Heart left ventricle (tissue), 16 donors: ENCODE measurements around the gene PLXNA1. TPM values are rescaled to one million over a fixed set of nuclear protein-coding genes. Genes with fewer than 3 reads are reported as not detected.

Experiments
- ATAC-seq, 4 donors: fragments of 200-7000 bp; cut with Tn5 transposase; one replicate each; pipeline ENCODE4 v1.9.1; 2020 to 2022; ENCODE audit warnings: moderate library complexity in 4 of 4, mild to moderate bottlenecking in 3 of 4, moderate number of reproducible peaks in 1 of 4
- DNase-seq, 5 donors: peaks; one replicate each; pipeline ENCODE4 v3.0.0-alpha.2; 2020
- H3K27ac ChIP-seq, 12 donors: fragments of 200-600 bp; sonication (generic) in 4 of 12; one replicate each; pipeline versions ENCODE4 v1.5.0 to v1.8.0; 2016 to 2022; ENCODE audit warnings: mild to moderate bottlenecking in 2 of 12
- H3K27me3 ChIP-seq, 9 donors: fragments of 200-600 bp; sonication (generic) in 2 of 9; one replicate each; pipeline versions ENCODE4 v1.5.1 to v1.8.0; 2016 to 2022; ENCODE audit warnings: mild to moderate bottlenecking in 3 of 9
- H3K36me3 ChIP-seq, 9 donors: fragments of 200-600 bp; sonication (generic) in 2 of 9; one replicate each; pipeline versions ENCODE4 v1.5.0 to v1.8.0; 2018 to 2022; ENCODE audit warnings: mild to moderate bottlenecking in 2 of 9
- H3K4me1 ChIP-seq, 12 donors: fragments of 200-600 bp; sonication (generic) in 4 of 12; one replicate each; pipeline versions ENCODE4 v1.5.0 to v1.8.0; 2016 to 2022; ENCODE audit warnings: mild to moderate bottlenecking in 3 of 12
- H3K4me3 ChIP-seq, 12 donors: fragments of 200-600 bp; sonication (generic) in 4 of 12; one replicate each; pipeline versions ENCODE4 v1.5.0 to v1.8.0; 2017 to 2022; ENCODE audit warnings: mild to moderate bottlenecking in 9 of 12, moderate library complexity in 4 of 12
- H3K9me3 ChIP-seq, 12 donors: fragments of 200-600 bp; sonication (generic) in 4 of 12; one replicate each; pipeline versions ENCODE4 v1.5.0 to v1.8.0; 2016 to 2022; ENCODE audit warnings: mild to moderate bottlenecking in 1 of 12
- CTCF ChIP-seq, 12 donors: fragments of 200-600 bp; sonication (generic) in 4 of 12; IDR thresholded peaks; one replicate each; pipeline versions ENCODE4 v1.5.0 to v1.8.0; 2018 to 2022; ENCODE audit warnings: antibody characterized with exemption in 12 of 12, mild to moderate bottlenecking in 5 of 12
- POLR2A ChIP-seq, 2 donors: fragments of 450-650 bp; IDR thresholded peaks; one replicate each; pipeline ENCODE4 v1.6.1; 2017; ENCODE audit warnings: antibody characterized with exemption in 2 of 2, mild to moderate bottlenecking in 2 of 2, moderate library complexity in 2 of 2
- WGBS, 4 donors: extraction: QIAGEN DNeasy Blood & Tissue Kit in 2 of 4; methylation state at CpG; one replicate each; pipeline versions ENCODE4 v1.1.5 to v1.1.7; 2013 to 2018; 5-methylcytosine and 5-hydroxymethylcytosine counted together
- intact Hi-C, 10 donors: fragments of 100-400 bp; cut with DNase I; formaldehyde crosslinking; loops; one replicate each; pipeline versions ENCODE4 v1.11.1 to v1.14.2; 2022
- polyA plus RNA-seq, 2 donors: library from polyadenylated mRNA; stranded (reverse); fragments of 200-250 nt; gene quantifications; one replicate each; pipeline ENCODE4 v1.2.3, GENCODE V29; 2013
- total RNA-seq, 9 donors: library from RNA; depleted of rRNA in 2 of 9; stranded (reverse); fragments of >200 nt in 2 of 9; fragmentation: NEBNext Ultra II Directional in 3 of 9; extraction: Animal tissue kit (Norgen Biotek cat#: 25700) in 3 of 9; gene quantifications; one replicate each; pipeline versions ENCODE4 v1.1.0 to v1.2.4, GENCODE V29; 2016 to 2023
- donor health status: ischemic (EF 13 %, LVEDD 7.1; RV severe dilation, severe dysfunction).
- donor health status: healthy with polysubstance abuse.
- donor health status: DM: no; HTN: yes; CAD: no.
- donor health status: DM: no; HTN: no; CAD: no.
- donor health status: ischemic (EF 25% LVEDD 6.9; RV normal size, moderate dysfunction).
- donor health status: ischemic (EF 25% LVEDD 5.7; RV mildly dilated, moderate dysfunction).
- donor health status: healthy.
- donor health status: DM: yes; HTN: yes; CAD: no.
- donor health status: ischemic (EF 35%, LVEDD 5.7; RV mildly dilated, moderate dysfunction).
- donor health status: nonischemic (EF 11% LVEDD 7.7; RV severe dilation, severe dysfunction).
- donor health status: DM: yes; HTN: yes; CAD: no.
- donor health status: PGD.
- donor health status: ischemic (EF 29% LVEDD 5.4; RV normal size, mild dysfunction).
- donor health status: nonischemic (EF 23%, LVEDD 6.1; RV moderate dilation, normal function).

The PLXNA1 gene
- total and polyA plus RNA-seq, 11 donors: 14.6 to 38.8 (median 29.6) TPM

DNA sequence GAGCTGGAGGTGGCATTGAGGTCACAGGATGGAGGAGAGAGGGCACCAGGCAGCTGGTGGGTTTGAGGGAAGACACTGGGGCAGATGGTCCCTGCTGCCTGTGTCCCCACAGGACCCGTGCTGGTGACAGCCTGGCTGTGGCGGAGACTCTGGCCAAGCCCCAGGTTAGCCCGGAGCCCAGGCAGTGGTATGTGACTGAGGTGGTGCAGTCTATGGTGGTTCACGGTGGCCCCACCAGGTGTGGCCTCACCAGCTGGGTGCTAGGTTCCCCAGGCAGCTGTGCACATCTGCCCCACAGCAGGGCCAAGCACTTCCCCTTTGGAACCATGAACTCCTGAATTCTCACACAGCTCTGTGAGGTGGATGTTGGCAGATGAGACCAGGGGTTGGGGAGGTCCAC lies 15.4 kb downstream of the PLXNA1 start:
- no peak overlapping the region for H3K27ac ChIP-seq
- no peaks in the 10 kb centered on the region for H3K27me3 ChIP-seq
- H3K9me3 ChIP-seq: no peaks in the 10 kb centered on the region
- intact Hi-C loops: loop anchor here in 7 of 10 donors (5.0 to 10.0 kb wide), 5 partner anchors 174 to 456 kb away; no protein-coding TSS in a partner anchor
- WGBS, 4 donors: 70 to 80% (median 76%) methylated on average over 4 of the region's 4 CpGs
- peaks cover 15 to 93% (median 50%) of the 10 kb centered on the region in 12 donors for H3K4me1 ChIP-seq
- no peak for TF ChIP-seq CTCF (IDR thresholded peaks at IDR 0.05)
- H3K36me3 ChIP-seq: no peaks in the 10 kb centered on the region
- ATAC-seq (no peak), DNase-seq (no peak)
- no peak overlapping the region for H3K4me3 ChIP-seq

DNA sequence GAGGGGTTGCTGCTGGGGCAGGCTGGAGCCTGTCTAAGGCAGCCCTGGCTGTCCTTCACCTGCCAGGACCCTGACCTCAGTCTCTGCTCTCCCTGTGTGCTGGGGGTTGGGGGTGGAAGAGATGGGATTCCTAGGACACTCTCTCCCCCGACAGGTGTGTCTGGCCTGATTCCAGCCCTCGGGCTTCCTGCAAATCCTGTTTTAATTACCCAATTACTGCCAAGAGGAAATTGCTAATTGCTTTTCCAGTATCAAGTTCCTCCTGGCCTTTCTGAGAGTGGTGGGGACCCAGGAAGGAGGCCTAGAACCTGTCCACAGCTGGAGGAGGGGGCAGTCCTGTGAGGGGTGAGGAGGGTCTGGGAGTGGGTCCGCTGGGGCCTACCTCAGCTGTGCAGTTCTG lies 15.8 kb downstream of the PLXNA1 start:
- 50 to 70% (median 52%) methylated on average over 3 of the region's 3 CpGs for WGBS, 4 donors
- DNase-seq (no peak), ATAC-seq (no peak)
- Histone ChIP-seq H3K27ac (no peak overlapping the region), H3K27me3 (no peaks in the 10 kb centered on the region), H3K36me3 (peaks cover 0 to 3% (median 0%) of the 10 kb centered on the region in 9 donors), H3K9me3 (no peaks in the 10 kb centered on the region), H3K4me3 (no peak overlapping the region), H3K4me1 (peaks cover 15 to 92% (median 46%) of the 10 kb centered on the region in 12 donors)
- TF ChIP-seq POLR2A (IDR thresholded peaks at IDR 0.05) (no peak), CTCF (IDR thresholded peaks at IDR 0.05) (no peak)
- intact Hi-C loops: loop anchor here in 7 of 10 donors (5.0 to 10.0 kb wide), 5 partner anchors 174 to 456 kb away; no protein-coding TSS in a partner anchor

- H3K4me3 ChIP-seq: no peak overlapping the region
- no peak overlapping the region for H3K27ac ChIP-seq
- WGBS, 4 donors: 78 to 100% (median 90%) methylated on average over 1 to 15 of the region's 15 CpGs
- intact Hi-C loops: loop anchor here in 7 of 10 donors (5.0 to 10.0 kb wide), 5 partner anchors 173 to 455 kb away; no protein-coding TSS in a partner anchor
- peaks cover 0 to 10% (median 0%) of the 10 kb centered on the region in 9 donors for H3K36me3 ChIP-seq
- peaks cover 14 to 86% (median 39%) of the 10 kb centered on the region in 12 donors for H3K4me1 ChIP-seq
- ATAC-seq (no peak), DNase-seq (no peak)
- TF ChIP-seq CTCF (IDR thresholded peaks at IDR 0.05) (no peak), POLR2A (IDR thresholded peaks at IDR 0.05) (no peak)
- H3K27me3 ChIP-seq: no peaks in the 10 kb centered on the region
- no peaks in the 10 kb centered on the region for H3K9me3 ChIP-seq
These were observed 16.5 kb downstream of the PLXNA1 start for GRCh38 chr3:126999383-126999782.

DNA sequence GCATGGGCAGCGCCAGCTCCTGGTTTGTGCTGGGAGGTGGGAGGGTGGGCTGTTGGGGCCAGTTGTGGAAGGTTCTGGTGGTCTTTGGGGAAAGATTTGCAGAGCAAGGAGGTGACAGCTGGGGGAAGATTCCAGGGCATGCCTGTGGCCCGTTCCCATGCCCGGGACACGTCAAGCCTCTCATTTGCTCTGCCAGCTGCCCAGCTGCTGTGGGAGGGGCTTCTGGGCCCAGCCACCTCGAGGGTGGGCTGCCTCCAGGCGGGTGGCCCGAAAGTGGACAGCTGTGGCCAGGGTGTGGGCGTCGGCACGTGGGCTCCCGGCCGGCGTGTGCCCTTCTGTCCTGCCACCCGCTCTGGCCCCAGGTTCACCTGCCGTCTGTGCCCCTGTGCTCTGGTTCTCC lies 17.2 kb downstream of the PLXNA1 start:
- intact Hi-C loops: no loop called here
- no peak for ATAC-seq
- Histone ChIP-seq H3K4me3 (no peak overlapping the region), H3K9me3 (no peaks in the 10 kb centered on the region), H3K36me3 (peaks cover 0 to 10% (median 0%) of the 10 kb centered on the region in 9 donors), H3K27ac (no peak overlapping the region), H3K27me3 (no peaks in the 10 kb centered on the region), H3K4me1 (peaks cover 6 to 78% (median 32%) of the 10 kb centered on the region in 12 donors)
- TF ChIP-seq POLR2A (IDR thresholded peaks at IDR 0.05) (no peak), CTCF (IDR thresholded peaks at IDR 0.05) (no peak)
- 79 to 87% (median 82%) methylated on average over 8 to 15 of the region's 15 CpGs for WGBS, 4 donors
- no peak for DNase-seq
